Measurements from ENCODE around the gene SFT2D3. TPM values are rescaled to one million over a fixed set of nuclear protein-coding genes. Genes with fewer than 3 reads are reported as not detected.

The SFT2D3 gene
- total RNA-seq, 1 experiment from 2014 or later, result 5.6 TPM

DNA sequence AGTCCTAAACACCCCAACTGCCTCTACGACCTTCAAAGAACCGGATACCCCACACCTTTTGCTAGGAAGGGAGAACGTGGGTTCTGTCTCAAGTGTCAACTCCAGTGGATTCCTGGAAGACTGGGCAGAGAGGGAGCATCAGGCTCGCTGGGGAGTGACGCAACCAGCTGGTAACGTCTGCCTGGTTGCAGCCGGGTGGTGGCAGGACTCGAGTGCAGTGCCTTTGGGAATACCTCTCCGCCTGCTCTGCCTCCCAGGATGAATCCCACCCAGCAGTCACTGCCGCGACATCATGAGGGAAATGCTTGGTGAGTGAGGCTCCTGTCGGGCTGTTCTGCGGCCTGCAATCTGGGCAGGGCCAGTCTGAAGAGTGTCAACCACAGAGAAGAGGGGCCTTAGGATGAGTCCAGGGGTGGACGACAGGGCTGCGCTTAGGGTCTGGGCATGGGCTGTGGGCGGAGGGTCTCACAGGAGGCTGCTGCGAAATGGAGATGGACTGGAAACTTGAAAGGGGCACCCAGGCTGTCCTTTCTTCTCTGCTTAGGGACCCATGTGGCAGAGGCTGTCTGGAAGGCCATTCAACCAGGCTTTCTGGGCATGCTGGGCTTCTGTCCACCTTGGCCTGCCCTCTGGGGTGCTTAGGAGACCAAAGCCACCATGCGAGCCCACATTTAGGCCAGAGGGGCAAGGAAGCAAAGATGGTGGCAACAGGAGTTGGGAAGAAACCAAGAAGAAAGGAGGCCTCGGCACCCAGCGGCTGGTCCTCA is 42.5 kb upstream of the SFT2D3 start:
- ChIA-PET POLR2A (no interaction called here), CTCF (no interaction called here)
- Histone ChIP-seq H3K36me3 (ENCODE audit: control insufficient read depth, insufficient read depth, low read length) (no peaks in the 10 kb centered on the region), H3K27ac (ENCODE audit: low read length) (no peak overlapping the region), H3K4me1 (ENCODE audit: control insufficient read depth, insufficient read depth, low read length) (no peaks in the 10 kb centered on the region), H3K9me3 (ENCODE audit: control insufficient read depth, insufficient read depth, low read depth, low read length) (no peaks in the 10 kb centered on the region), H3K27me3 (ENCODE audit: control insufficient read depth, insufficient read depth, low read length) (no peaks in the 10 kb centered on the region), H3K4me3 (ENCODE audit: low read depth in 2 of 2, low read length in 2 of 2) (no peak overlapping the region)
- no peak for ATAC-seq
- in situ Hi-C loops (cut with HindIII; ENCODE audit: low pct_unique_long_range_greater_than_20kb, low sequenced_read_pairs) (no loop called here), intact Hi-C loops (cut with micrococcal nuclease; ENCODE audit: unreplicated experiment) (no loop called here)
- no peak for DNase-seq (ENCODE audit: low read depth, low spot score)
- TF ChIP-seq, protein P1, sequence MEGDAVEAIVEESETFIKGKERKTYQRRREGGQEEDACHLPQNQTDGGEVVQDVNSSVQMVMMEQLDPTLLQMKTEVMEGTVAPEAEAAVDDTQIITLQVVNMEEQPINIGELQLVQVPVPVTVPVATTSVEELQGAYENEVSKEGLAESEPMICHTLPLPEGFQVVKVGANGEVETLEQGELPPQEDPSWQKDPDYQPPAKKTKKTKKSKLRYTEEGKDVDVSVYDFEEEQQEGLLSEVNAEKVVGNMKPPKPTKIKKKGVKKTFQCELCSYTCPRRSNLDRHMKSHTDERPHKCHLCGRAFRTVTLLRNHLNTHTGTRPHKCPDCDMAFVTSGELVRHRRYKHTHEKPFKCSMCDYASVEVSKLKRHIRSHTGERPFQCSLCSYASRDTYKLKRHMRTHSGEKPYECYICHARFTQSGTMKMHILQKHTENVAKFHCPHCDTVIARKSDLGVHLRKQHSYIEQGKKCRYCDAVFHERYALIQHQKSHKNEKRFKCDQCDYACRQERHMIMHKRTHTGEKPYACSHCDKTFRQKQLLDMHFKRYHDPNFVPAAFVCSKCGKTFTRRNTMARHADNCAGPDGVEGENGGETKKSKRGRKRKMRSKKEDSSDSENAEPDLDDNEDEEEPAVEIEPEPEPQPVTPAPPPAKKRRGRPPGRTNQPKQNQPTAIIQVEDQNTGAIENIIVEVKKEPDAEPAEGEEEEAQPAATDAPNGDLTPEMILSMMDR (IDR thresholded peaks at IDR 0.05), result no peak
- TF ChIP-seq POLR2AphosphoS5 (IDR thresholded peaks at IDR 0.05; ENCODE audit: low read depth, low read length) (no peak), TCF7L2 (IDR thresholded peaks at IDR 0.05; ENCODE audit: low read depth, low read length) (no peak), SIN3A (IDR thresholded peaks at IDR 0.05; ENCODE audit: borderline replicate concordance, insufficient read depth, low read depth, low read length) (no peak)
- TF ChIP-seq, protein P2, sequence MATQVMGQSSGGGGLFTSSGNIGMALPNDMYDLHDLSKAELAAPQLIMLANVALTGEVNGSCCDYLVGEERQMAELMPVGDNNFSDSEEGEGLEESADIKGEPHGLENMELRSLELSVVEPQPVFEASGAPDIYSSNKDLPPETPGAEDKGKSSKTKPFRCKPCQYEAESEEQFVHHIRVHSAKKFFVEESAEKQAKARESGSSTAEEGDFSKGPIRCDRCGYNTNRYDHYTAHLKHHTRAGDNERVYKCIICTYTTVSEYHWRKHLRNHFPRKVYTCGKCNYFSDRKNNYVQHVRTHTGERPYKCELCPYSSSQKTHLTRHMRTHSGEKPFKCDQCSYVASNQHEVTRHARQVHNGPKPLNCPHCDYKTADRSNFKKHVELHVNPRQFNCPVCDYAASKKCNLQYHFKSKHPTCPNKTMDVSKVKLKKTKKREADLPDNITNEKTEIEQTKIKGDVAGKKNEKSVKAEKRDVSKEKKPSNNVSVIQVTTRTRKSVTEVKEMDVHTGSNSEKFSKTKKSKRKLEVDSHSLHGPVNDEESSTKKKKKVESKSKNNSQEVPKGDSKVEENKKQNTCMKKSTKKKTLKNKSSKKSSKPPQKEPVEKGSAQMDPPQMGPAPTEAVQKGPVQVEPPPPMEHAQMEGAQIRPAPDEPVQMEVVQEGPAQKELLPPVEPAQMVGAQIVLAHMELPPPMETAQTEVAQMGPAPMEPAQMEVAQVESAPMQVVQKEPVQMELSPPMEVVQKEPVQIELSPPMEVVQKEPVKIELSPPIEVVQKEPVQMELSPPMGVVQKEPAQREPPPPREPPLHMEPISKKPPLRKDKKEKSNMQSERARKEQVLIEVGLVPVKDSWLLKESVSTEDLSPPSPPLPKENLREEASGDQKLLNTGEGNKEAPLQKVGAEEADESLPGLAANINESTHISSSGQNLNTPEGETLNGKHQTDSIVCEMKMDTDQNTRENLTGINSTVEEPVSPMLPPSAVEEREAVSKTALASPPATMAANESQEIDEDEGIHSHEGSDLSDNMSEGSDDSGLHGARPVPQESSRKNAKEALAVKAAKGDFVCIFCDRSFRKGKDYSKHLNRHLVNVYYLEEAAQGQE (IDR thresholded peaks at IDR 0.05; ENCODE audit: insufficient read depth in 1 of 2, low read depth in 2 of 2, low read length in 1 of 2), result no peak
- BruUV-seq (replicated peaks), result no TSS peak

DNA sequence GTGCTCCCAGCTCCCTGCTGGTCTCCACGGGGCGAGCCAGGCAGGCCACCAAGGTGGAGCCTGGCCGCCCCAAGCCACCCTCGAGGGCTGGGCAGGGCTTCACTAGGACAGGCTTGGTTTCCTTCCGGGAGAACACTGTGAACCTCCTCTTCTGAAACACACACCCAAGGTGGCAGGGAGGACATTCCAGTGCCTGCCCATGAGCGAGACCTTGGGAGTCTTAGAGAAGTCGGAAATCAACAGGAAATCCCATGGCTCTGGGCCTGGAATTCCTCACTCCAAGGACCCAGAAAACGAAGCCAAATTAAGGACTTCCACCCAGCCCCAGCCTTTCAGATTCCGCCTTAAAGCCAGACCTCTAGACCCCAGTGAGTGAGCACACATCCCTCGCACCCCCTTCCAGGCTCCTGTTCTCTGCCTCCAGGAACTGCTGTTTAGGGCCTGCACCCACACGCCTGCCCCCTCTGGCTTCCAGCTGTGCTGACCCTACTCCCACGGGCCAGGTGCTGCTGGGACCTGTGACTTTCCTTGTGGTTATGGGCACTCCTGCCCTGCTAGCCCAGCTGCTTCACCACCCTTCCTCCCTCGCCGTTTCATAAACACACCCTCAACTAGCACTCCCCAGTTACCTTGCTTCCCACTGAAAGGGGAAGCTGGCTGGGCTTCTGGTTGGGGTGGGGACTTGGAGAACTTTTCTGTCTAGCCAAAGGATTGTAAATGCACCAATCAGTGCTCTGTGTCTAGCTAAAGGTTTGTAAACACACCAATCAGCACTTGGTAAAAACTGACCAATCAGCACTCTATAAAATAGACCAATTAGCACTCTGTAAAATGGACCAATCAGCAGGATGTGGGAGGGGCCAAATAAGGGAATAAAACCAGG is 41.6 kb upstream of the SFT2D3 start:
- H3K4me3 ChIP-seq (ENCODE audit: low read depth in 2 of 2, low read length in 2 of 2), result no peak overlapping the region
- TF ChIP-seq POLR2AphosphoS5 (IDR thresholded peaks at IDR 0.05; ENCODE audit: low read depth, low read length) (no peak), TCF7L2 (IDR thresholded peaks at IDR 0.05; ENCODE audit: low read depth, low read length) (no peak), SIN3A (IDR thresholded peaks at IDR 0.05; ENCODE audit: borderline replicate concordance, insufficient read depth, low read depth, low read length) (no peak)
- TF ChIP-seq, protein P1 (IDR thresholded peaks at IDR 0.05), result no peak
- TF ChIP-seq, protein P2 (IDR thresholded peaks at IDR 0.05; ENCODE audit: insufficient read depth in 1 of 2, low read depth in 2 of 2, low read length in 1 of 2), result no peak
- no peaks in the 10 kb centered on the region for H3K4me1 ChIP-seq (ENCODE audit: control insufficient read depth, insufficient read depth, low read length)
- ChIA-PET CTCF (interaction anchor here (0.6 kb wide), 1 partner anchor 34 kb away, joined by 4 read pairs; no protein-coding TSS in a partner anchor), POLR2A (no interaction called here)
- no peaks in the 10 kb centered on the region for H3K9me3 ChIP-seq (ENCODE audit: control insufficient read depth, insufficient read depth, low read depth, low read length)
- in situ Hi-C loops (cut with HindIII; ENCODE audit: low pct_unique_long_range_greater_than_20kb, low sequenced_read_pairs) (no loop called here), intact Hi-C loops (cut with micrococcal nuclease; ENCODE audit: unreplicated experiment) (no loop called here)
- ATAC-seq (no peak), DNase-seq (ENCODE audit: low read depth, low spot score) (no peak)
- H3K27me3 ChIP-seq (ENCODE audit: control insufficient read depth, insufficient read depth, low read length), result no peaks in the 10 kb centered on the region
- H3K27ac ChIP-seq (ENCODE audit: low read length), result no peak overlapping the region
- H3K36me3 ChIP-seq (ENCODE audit: control insufficient read depth, insufficient read depth, low read length), result no peaks in the 10 kb centered on the region
- no TSS peak for BruUV-seq (replicated peaks)
